DOHH2 (cell line): Measurements from ENCODE around the gene EIF3K.
"Not testable (repeated sequence)": the region's sequence is repeated elsewhere in the genome, so short reads cannot be mapped to it uniquely, and the experiment has no call there.

Source experiments
- CTCF ChIP-seq: fragments of 200-600 bp; sonication (generic); IDR thresholded peaks from one replicate; pipeline ENCODE4 v1.5.1; 2014; ENCODE audit warnings: antibody characterized with exemption, mild to moderate bottlenecking, low read depth, low read length; ENCODE audit not compliant: poor library complexity, severe bottlenecking
- EZH2phosphoT487 ChIP-seq: fragments of 200-600 bp; sonication (generic); IDR thresholded peaks from 2 replicates; pipeline ENCODE4 v1.6.1; 2017; ENCODE audit warnings: borderline replicate concordance, mild to moderate bottlenecking, antibody characterized with exemption, low read length, moderate library complexity, mixed read lengths

- TF ChIP-seq CTCF, EZH2phosphoT487: not testable (repeated sequence)
These were observed 13.0 kb downstream of the EIF3K start for GRCh38 chr19:38631811-38632475.
